Liver (tissue), 3 donors: ENCODE data around the gene MRPL30.

ENCODE experiments used
- CTCF ChIP-seq: fragments of 150-350 bp; IDR thresholded peaks from 2 replicates; pipeline ENCODE4 v1.5.1; 2017; ENCODE audit warnings: improper control_type of control experiment, low read depth, low read length; ENCODE audit not compliant: missing input control
- EGR1 ChIP-seq, 2 donors: IDR thresholded peaks; 2 replicates each; pipeline ENCODE4 v1.6.1; 2016 to 2018; ENCODE audit warnings: antibody characterized with exemption in 2 of 2, low read depth in 2 of 2
- FOXA1 ChIP-seq: IDR thresholded peaks from 2 replicates; pipeline ENCODE4 v1.6.1; 2016; ENCODE audit warnings: antibody characterized with exemption
- MAX ChIP-seq: IDR thresholded peaks from 2 replicates; pipeline ENCODE4 v1.6.1; 2016; ENCODE audit warnings: antibody characterized with exemption
- NR2F2 ChIP-seq: IDR thresholded peaks from 2 replicates; pipeline ENCODE4 v1.6.1; 2016; ENCODE audit warnings: antibody characterized with exemption
- RAD21 ChIP-seq, 2 donors: IDR thresholded peaks; 2 replicates each; pipeline ENCODE4 v1.6.1; 2016; ENCODE audit warnings: antibody characterized with exemption in 2 of 2, mild to moderate bottlenecking in 2 of 2
- REST ChIP-seq: IDR thresholded peaks from 2 replicates; pipeline ENCODE4 v1.6.1; 2016; ENCODE audit warnings: antibody characterized with exemption, mild to moderate bottlenecking
- TAF1 ChIP-seq: conservative IDR thresholded peaks from 2 replicates; pipeline ENCODE4 v1.6.1; 2016; ENCODE audit warnings: antibody characterized with exemption, mild to moderate bottlenecking
- donor health status: healthy.
- donor health status: healthy.

- TF ChIP-seq CTCF: no peak
- TF ChIP-seq REST: no peak
- TF ChIP-seq RAD21 (IDR thresholded peaks at IDR 0.05): no peak
- no peak for TF ChIP-seq TAF1
- TF ChIP-seq FOXA1: no peak
- TF ChIP-seq NR2F2: no peak
- no peak for TF ChIP-seq MAX
- no peak for TF ChIP-seq EGR1 (IDR thresholded peaks at IDR 0.05; ENCODE audit: low read depth in 2 of 2)
Observed at GRCh38 chr2:99238599-99238998, 57.6 kb downstream of the MRPL30 start.
